Neural crest cell (in vitro differentiated cells): Measurements from ENCODE around the gene TECTA. TPM values are rescaled to one million over a fixed set of nuclear protein-coding genes. Genes with fewer than 3 reads are reported as not detected.

Source experiments
- DNase-seq: peaks from one replicate; pipeline ENCODE4 v3.0.0; 2021; ENCODE audit warnings: low read depth, mixed read lengths, low spot score
- H3K27ac Mint-ChIP-seq: one replicate; pipeline ENCODE4 v1.8.0; 2021; ENCODE audit warnings: mild to moderate bottlenecking, mixed read lengths; ENCODE audit not compliant: unreplicated experiment
- H3K27me3 Mint-ChIP-seq: 2 replicates; pipeline ENCODE4 v1.8.0; 2021; ENCODE audit warnings: low read depth, mild to moderate bottlenecking, mixed read lengths
- H3K36me3 Mint-ChIP-seq: 2 replicates; pipeline ENCODE4 v1.8.0; 2021; ENCODE audit warnings: low read depth, mild to moderate bottlenecking, mixed read lengths
- H3K4me1 Mint-ChIP-seq: 2 replicates; pipeline ENCODE4 v1.8.0; 2021; ENCODE audit warnings: mixed read lengths
- H3K4me3 Mint-ChIP-seq: one replicate; pipeline ENCODE4 v1.8.0; 2021; ENCODE audit warnings: mild to moderate bottlenecking, mixed read lengths
- H3K9me3 Mint-ChIP-seq: 2 replicates; pipeline ENCODE4 v1.8.0; 2021; ENCODE audit warnings: mixed read lengths
- total RNA-seq: library from RNA; stranded (reverse); gene quantifications from 2 replicates; pipeline ENCODE4 v1.2.1, GENCODE V29; 2021
- TF ChIP-seq, protein P1 (sequence below): fragments of 200-600 bp; sonication (generic); conservative IDR thresholded peaks from 2 replicates; pipeline ENCODE4 v1.5.0; 2021; ENCODE audit warnings: antibody characterized with exemption, mild to moderate bottlenecking

Gene TECTA
- total RNA-seq, 1 donor from 2014 or later, result 1.5 TPM

DNA sequence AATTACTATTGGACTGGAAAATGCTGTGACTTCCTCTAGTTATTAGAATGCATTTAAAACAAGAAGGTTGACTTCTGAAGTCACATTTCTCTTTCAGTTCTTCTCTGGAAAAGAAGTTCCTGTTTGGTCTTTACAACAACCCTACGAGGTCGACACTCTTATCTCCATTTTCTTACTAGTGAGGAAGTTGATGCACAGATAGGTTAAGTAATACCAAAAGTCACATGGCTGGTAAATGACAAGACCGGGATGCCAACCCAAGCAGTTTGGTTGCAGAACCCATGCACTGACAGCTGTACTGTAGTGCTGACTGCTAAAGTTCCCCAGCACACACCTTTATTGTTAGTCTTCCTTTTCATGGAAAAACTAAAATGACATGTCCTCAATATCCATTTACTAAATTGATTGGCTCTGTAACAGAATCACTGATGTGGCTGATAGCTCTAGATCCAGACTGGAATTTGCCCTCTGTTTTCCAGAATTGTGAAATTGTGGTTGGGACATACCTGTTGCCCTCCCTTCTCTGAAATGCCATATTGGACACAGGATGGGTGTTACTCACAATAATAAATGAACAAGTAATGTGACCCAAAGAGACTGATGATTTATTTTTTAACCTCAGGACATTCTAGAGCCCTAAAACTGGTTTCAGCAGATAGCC lies 9.4 kb upstream of the TECTA start:
- TF ChIP-seq, protein P1, sequence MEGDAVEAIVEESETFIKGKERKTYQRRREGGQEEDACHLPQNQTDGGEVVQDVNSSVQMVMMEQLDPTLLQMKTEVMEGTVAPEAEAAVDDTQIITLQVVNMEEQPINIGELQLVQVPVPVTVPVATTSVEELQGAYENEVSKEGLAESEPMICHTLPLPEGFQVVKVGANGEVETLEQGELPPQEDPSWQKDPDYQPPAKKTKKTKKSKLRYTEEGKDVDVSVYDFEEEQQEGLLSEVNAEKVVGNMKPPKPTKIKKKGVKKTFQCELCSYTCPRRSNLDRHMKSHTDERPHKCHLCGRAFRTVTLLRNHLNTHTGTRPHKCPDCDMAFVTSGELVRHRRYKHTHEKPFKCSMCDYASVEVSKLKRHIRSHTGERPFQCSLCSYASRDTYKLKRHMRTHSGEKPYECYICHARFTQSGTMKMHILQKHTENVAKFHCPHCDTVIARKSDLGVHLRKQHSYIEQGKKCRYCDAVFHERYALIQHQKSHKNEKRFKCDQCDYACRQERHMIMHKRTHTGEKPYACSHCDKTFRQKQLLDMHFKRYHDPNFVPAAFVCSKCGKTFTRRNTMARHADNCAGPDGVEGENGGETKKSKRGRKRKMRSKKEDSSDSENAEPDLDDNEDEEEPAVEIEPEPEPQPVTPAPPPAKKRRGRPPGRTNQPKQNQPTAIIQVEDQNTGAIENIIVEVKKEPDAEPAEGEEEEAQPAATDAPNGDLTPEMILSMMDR, result no peak
- peaks cover 11% of the 10 kb centered on the region for H3K36me3 Mint-ChIP-seq
- H3K27ac Mint-ChIP-seq, result no peak overlapping the region
- H3K4me1 Mint-ChIP-seq, result no peaks in the 10 kb centered on the region
- H3K4me3 Mint-ChIP-seq, result no peak overlapping the region
- no peaks in the 10 kb centered on the region for H3K27me3 Mint-ChIP-seq
- H3K9me3 Mint-ChIP-seq, result peaks cover 8% of the 10 kb centered on the region
- no peak for DNase-seq

DNA sequence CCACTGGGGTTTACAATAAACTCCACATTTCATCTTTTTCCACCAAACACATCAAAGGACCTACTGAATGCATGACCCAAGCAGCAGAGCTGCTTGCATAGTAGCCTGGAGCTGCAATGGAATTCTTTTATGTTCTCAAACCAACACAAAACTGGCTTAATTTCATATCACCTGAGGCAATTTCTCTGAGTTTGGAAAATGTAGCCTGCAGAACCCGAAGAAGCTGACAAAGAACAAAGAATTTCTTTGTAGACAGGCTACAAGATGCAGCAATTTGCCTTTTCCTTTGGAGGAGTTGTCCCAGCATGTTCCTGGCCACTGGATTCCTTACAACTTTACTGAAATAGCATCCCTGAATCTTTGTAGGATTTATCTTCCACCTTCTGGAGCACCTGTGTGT lies 5.5 kb upstream of the TECTA start:
- Mint-ChIP-seq H3K9me3 (peaks cover 8% of the 10 kb centered on the region), H3K27ac (no peak overlapping the region), H3K27me3 (no peaks in the 10 kb centered on the region), H3K36me3 (peaks cover 2% of the 10 kb centered on the region), H3K4me3 (no peak overlapping the region), H3K4me1 (no peaks in the 10 kb centered on the region)
- TF ChIP-seq, protein P1, result no peak
- no peak for DNase-seq

DNA sequence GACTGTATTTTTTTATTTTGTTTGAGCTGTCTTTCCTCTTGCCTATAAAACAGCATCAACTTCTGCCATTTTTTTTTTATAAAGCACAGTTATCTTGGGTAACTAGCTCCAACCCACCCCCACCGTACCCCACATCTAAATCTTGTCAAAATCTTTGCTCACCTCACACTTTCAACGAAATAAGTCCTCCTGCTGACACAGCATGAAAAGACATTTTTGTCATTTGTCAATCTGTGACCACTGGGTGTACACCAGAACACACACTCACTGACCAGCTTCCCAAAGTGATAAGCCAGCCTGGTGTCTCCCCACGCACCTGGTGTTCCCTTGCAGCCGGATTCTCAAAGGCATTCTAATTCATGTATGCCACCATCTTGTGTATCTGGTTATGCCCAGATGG lies 1.7 kb upstream of the TECTA start:
- Mint-ChIP-seq H3K9me3 (peaks cover 6% of the 10 kb centered on the region), H3K27me3 (no peaks in the 10 kb centered on the region), H3K27ac (no peak overlapping the region), H3K4me3 (no peak overlapping the region), H3K36me3 (no peaks in the 10 kb centered on the region), H3K4me1 (no peaks in the 10 kb centered on the region)
- no peak for DNase-seq
- TF ChIP-seq, protein P1, result no peak

DNA sequence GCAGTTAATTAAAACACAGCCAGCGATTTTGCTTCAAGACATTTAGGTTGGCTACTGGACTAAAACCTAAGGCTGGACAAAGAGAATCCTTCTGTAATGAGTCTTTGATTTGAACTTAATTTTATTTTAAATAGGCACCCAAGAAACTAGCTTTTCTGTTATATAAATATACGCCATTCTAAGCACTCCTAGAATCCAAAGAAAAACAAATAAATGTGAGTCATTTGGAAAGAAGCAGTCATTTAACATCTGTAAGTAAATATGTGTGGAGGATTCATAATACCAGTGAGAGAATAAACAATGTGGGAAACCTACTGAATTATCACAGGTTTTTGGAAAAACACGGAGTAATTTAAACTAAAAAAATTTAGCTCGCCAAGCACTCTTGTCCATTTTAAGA lies 1.2 kb upstream of the TECTA start:
- Mint-ChIP-seq H3K9me3 (peaks cover 3% of the 10 kb centered on the region), H3K27ac (no peak overlapping the region), H3K4me1 (peaks cover 3% of the 10 kb centered on the region), H3K27me3 (no peaks in the 10 kb centered on the region), H3K4me3 (no peak overlapping the region), H3K36me3 (no peaks in the 10 kb centered on the region)
- DNase-seq, result no peak
- TF ChIP-seq, protein P1, result no peak

DNA sequence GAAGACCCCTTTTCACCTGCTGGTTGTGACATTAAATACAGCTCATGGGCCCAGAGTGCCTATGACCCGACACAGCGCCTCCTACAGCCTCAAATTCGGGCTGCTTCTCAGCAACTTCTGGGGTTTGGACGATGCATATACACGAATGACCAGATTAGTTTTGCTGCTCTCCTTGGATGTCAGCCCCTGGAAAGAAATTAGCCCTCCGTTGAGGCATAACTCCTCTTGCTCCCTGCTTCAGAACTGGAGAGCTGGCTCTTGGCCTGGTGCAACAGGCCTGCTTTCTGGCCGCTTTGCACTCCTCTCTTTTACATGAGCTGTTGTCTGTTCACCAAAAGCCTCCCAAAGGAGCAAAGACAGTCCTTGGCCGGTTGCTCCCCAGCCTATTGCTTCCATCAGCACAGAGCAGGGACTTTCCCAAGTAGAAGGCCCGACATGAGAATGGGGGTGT lies 3.3 kb downstream of the TECTA start:
- Mint-ChIP-seq H3K4me3 (no peak overlapping the region), H3K27ac (no peak overlapping the region), H3K36me3 (no peaks in the 10 kb centered on the region), H3K4me1 (peaks cover 5% of the 10 kb centered on the region), H3K27me3 (no peaks in the 10 kb centered on the region), H3K9me3 (no peaks in the 10 kb centered on the region)
- no peak for DNase-seq
- TF ChIP-seq, protein P1, result peak; percentile 18
